ENCODE measurements around the gene ZFPM1.
"Not testable (repeated sequence)": the region's sequence is repeated elsewhere in the genome, so short reads cannot be mapped to it uniquely, and the experiment has no call there.

The ZFPM1 gene

DNA sequence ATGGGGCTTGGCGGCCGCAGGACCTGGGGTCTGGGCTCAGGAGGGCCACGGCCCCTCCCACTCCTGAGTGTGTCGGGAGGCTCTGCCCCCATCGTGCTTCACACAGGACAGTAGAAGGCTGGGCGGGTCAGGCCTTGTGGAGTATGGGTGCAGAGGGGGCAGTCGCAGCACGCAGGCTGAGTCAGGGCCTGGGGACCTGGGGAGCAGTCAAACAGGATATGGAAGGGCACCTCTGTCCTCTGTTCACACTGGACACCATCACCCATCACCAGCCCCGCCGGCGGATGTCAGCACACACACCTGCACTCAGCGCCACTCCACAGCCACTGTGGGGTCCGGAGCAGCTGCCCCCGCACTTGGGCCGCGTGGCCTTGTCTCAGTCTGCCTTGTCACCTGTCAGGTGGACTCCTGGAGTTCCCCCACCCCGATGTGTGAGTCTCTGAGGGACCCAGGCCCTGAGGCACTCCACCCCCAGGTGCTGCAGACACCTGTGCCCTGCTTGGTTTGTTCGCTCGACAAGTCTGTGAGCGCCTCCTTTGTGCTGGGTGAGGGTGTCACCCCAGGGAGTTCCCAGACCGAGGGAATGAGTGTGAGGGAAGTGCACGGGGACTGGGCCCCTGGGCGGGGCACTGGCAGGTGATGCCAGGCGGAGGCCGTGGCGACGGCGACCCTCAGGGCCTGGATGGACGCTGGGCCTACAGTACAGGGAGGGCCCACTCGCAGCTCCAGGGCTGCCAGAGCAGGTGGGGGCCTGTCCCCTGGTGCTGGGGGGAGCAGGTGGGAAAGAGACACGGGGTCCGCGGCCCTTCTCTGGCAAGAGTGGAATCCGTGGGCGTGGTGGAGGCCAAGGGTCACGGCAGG lies 31.7 kb downstream of the ZFPM1 start:
- Histone ChIP-seq H3K4me3 (ENCODE audit: low read depth, low read length) (no peak overlapping the region), H3K27me3 (ENCODE audit: insufficient read depth, low read length) (no peaks in the 10 kb centered on the region), H3K36me3 (ENCODE audit: insufficient read depth, low read length) (no peaks in the 10 kb centered on the region), H3K27ac (ENCODE audit: low read depth, low read length) (no peak overlapping the region), H3K79me2 (ENCODE audit: control insufficient read depth, insufficient read depth, low read length, unreplicated experiment) (no peaks in the 10 kb centered on the region), H2AFZ (ENCODE audit: low read length, unreplicated experiment) (no peak overlapping the region), H3K4me1 (ENCODE audit: control insufficient read depth, insufficient read depth, low read length, unreplicated experiment) (no peaks in the 10 kb centered on the region)

- not testable (repeated sequence) for H3K27ac ChIP-seq (ENCODE audit: low read depth, low read length); H3K4me1 ChIP-seq (ENCODE audit: control insufficient read depth, insufficient read depth, low read length, unreplicated experiment); H2AFZ ChIP-seq (ENCODE audit: low read length, unreplicated experiment); H3K36me3 ChIP-seq (ENCODE audit: insufficient read depth, low read length); H3K79me2 ChIP-seq (ENCODE audit: control insufficient read depth, insufficient read depth, low read length, unreplicated experiment); H3K27me3 ChIP-seq (ENCODE audit: insufficient read depth, low read length); H3K4me3 ChIP-seq (ENCODE audit: low read depth, low read length)
These were observed 32.3 kb downstream of the ZFPM1 start for GRCh38 chr16:88485366-88485741.

DNA sequence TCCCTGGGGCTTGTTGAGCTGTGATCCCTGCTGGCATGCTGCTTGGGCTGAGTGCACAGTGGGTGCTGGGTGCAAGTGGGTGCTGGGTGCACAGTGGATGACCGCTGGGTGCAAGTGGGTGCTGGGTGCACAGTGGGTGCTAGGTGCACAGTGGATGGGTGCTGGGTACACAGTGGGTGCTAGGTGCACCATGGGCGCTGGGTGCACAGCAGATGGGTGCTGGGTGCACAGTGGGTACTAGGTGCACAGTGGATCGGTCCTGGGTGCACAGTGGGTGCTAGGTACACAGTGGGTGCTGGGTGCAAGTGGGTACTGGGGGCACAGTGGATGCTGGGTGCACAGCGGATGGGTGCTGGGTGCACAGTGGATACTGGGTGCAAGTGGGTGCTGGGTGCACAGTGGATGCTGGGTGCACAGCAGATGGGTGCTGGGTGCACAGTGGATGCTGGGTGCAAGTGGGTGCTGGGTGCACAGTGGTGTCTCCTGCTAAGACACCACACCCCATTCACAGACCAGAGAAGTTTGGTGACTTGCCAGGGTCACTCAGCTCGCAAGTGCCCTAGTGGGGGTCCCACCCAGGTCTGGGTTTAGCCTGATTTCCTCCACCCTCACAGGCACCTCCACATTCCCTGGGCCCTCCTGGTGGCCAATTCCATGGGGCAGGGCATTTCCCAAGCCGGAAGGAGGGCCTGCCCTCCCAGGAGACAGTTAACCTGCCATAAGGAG lies 33.5 kb downstream of the ZFPM1 start:
- H3K4me1 ChIP-seq (ENCODE audit: control insufficient read depth, insufficient read depth, low read length, unreplicated experiment): no peaks in the 10 kb centered on the region
- no peaks in the 10 kb centered on the region for H3K36me3 ChIP-seq (ENCODE audit: insufficient read depth, low read length)
- no peaks in the 10 kb centered on the region for H3K27me3 ChIP-seq (ENCODE audit: insufficient read depth, low read length)
- no peak overlapping the region for H3K27ac ChIP-seq (ENCODE audit: low read depth, low read length)
- no peak overlapping the region for H2AFZ ChIP-seq (ENCODE audit: low read length, unreplicated experiment)
- no peak overlapping the region for H3K4me3 ChIP-seq (ENCODE audit: low read depth, low read length)
- H3K79me2 ChIP-seq (ENCODE audit: control insufficient read depth, insufficient read depth, low read length, unreplicated experiment): no peaks in the 10 kb centered on the region

- no peak overlapping the region for H3K4me3 ChIP-seq (ENCODE audit: low read depth, low read length)
- no peak overlapping the region for H3K27ac ChIP-seq (ENCODE audit: low read depth, low read length)
- no peaks in the 10 kb centered on the region for H3K4me1 ChIP-seq (ENCODE audit: control insufficient read depth, insufficient read depth, low read length, unreplicated experiment)
These were observed 34.0 kb downstream of the ZFPM1 start for GRCh38 chr16:88487124-88487432.

DNA sequence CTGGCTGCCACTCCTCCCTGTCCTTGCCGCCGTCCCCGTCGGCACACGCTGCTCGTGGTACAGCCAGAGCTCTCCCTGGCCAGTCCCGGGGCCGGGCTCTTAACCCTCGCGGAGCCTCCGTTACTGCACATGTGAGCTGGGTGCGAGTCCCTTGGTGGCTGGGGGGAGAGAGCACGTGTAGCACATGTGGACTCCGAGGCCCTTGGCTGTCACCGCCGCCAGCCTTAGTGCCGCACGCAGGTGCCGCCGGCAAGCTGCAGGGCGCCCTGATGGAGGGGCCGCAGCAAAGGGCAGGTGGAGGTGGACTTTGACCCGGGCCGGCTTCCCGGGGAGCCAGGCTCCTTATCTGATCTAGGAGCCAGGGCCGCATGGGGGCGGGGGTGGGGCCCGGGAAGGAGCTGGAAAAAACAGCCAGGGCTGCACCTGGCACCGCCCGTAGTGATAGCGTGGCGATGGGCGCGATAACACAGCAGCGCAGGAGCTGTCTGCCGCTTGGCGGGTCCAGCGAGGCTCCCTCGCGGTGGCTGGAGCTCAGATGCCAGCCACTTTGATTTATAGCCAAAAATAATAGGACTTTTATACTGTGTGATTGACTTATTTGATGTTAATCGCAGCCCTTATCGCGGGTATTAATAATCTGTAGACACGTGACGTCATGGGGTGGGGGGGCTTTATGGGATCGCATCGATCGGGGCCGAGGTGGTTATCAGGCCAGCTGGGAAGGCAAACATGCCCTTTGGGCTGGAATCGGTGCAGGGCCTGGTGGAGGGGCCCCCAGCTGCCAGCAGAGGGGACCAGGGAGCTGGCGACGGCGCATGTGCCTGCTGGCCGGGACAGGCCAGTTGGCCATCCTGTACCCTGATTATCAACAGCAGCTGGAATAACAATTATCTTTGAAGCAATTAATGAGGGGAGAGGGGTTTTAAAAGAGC lies 35.1 kb downstream of the ZFPM1 start:
- Histone ChIP-seq H3K36me3 (ENCODE audit: insufficient read depth, low read length) (no peaks in the 10 kb centered on the region), H3K27ac (ENCODE audit: low read depth, low read length) (no peak overlapping the region), H2AFZ (ENCODE audit: low read length, unreplicated experiment) (no peak overlapping the region), H3K27me3 (ENCODE audit: insufficient read depth, low read length) (no peaks in the 10 kb centered on the region), H3K4me1 (ENCODE audit: control insufficient read depth, insufficient read depth, low read length, unreplicated experiment) (no peaks in the 10 kb centered on the region), H3K79me2 (ENCODE audit: control insufficient read depth, insufficient read depth, low read length, unreplicated experiment) (no peaks in the 10 kb centered on the region), H3K4me3 (ENCODE audit: low read depth, low read length) (no peak overlapping the region)

More at GRCh38 chr16:88487124-88487432, 34.0 kb downstream of the ZFPM1 start:
- no peaks in the 10 kb centered on the region for H3K79me2 ChIP-seq (ENCODE audit: control insufficient read depth, insufficient read depth, low read length, unreplicated experiment)
- no peak overlapping the region for H2AFZ ChIP-seq (ENCODE audit: low read length, unreplicated experiment)
- H3K27me3 ChIP-seq (ENCODE audit: insufficient read depth, low read length): no peaks in the 10 kb centered on the region
- H3K36me3 ChIP-seq (ENCODE audit: insufficient read depth, low read length): no peaks in the 10 kb centered on the region

- H3K36me3 ChIP-seq (ENCODE audit: insufficient read depth, low read length): no peaks in the 10 kb centered on the region
- H3K4me3 ChIP-seq (ENCODE audit: low read depth, low read length): no peak overlapping the region
- no peaks in the 10 kb centered on the region for H3K27me3 ChIP-seq (ENCODE audit: insufficient read depth, low read length)
- no peaks in the 10 kb centered on the region for H3K4me1 ChIP-seq (ENCODE audit: control insufficient read depth, insufficient read depth, low read length, unreplicated experiment)
- no peak overlapping the region for H3K27ac ChIP-seq (ENCODE audit: low read depth, low read length)
- H3K79me2 ChIP-seq (ENCODE audit: control insufficient read depth, insufficient read depth, low read length, unreplicated experiment): no peaks in the 10 kb centered on the region
- no peak overlapping the region for H2AFZ ChIP-seq (ENCODE audit: low read length, unreplicated experiment)
These were observed 36.2 kb downstream of the ZFPM1 start for GRCh38 chr16:88489163-88489741.

DNA sequence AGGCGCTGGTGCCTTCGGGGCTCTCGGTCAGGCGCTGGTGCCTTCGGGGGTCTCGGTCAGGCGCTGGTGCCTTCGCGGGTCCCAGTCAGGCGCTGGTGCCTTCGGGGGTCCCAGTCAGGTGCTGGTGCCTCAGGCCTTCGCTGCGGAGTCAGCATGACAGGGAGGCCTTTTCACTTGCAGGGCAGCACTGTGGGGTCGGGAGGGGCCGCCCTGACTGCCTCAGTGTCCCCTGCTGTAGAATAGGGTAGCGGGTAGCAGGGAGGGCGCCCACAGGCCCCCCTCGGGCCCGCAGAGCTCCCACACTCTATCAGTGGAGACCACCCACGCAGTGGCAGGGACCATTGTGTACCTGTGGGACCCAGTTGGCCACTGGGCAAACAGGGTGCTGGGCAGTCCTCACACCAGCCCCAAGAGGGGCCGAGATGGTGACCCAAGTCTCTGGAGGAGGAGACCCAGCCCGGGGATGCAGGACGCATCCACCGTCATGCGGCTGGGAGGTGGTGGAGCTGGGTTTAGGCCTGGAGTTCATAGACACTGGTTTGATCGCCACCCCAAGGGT lies 38.0 kb downstream of the ZFPM1 start:
- Histone ChIP-seq H2AFZ (ENCODE audit: low read length, unreplicated experiment) (no peak overlapping the region), H3K4me1 (ENCODE audit: control insufficient read depth, insufficient read depth, low read length, unreplicated experiment) (no peaks in the 10 kb centered on the region), H3K79me2 (ENCODE audit: control insufficient read depth, insufficient read depth, low read length, unreplicated experiment) (no peaks in the 10 kb centered on the region), H3K27me3 (ENCODE audit: insufficient read depth, low read length) (no peaks in the 10 kb centered on the region), H3K4me3 (ENCODE audit: low read depth, low read length) (no peak overlapping the region), H3K36me3 (ENCODE audit: insufficient read depth, low read length) (no peaks in the 10 kb centered on the region), H3K27ac (ENCODE audit: low read depth, low read length) (no peak overlapping the region)

DNA sequence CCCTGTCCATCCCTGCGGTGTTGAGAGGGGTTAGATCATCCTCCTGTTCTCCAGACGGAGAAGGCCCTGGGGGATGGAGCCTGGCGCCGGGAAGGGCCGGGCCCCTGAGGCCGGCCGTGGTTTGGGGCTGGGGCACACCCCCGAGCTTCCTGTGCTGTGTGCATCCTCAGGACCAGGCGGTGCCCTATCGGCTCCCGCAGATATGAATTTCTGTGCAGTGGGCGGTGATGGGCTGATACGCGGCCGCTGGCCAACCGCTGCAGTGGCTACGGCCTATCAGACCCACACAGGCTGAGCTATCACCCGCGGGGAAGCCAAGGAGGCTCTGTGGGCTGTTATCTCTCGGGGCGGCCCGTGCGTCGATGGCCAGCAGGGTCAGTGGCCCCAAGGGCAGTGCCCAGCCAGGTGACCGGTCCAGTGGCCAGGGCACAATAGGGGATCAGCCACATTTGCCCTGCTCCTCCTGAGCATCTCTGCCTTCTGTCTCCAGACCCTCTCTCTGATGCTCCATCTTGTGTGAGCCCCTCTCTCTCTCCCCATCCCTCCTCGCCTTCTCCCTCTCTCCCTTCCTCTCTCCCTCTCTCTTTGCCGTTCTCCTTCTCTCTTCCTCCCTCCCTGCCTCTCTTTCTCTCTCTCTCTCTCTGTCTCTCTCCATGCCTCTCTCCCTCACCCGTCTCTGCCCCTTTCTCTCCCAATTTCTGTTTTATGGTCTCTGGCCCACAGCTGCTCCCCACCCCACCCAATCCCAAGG lies 38.7 kb downstream of the ZFPM1 start:
- Histone ChIP-seq H3K27ac (ENCODE audit: low read depth, low read length) (no peak overlapping the region), H3K36me3 (ENCODE audit: insufficient read depth, low read length) (no peaks in the 10 kb centered on the region), H3K4me1 (ENCODE audit: control insufficient read depth, insufficient read depth, low read length, unreplicated experiment) (no peaks in the 10 kb centered on the region), H3K27me3 (ENCODE audit: insufficient read depth, low read length) (no peaks in the 10 kb centered on the region), H3K79me2 (ENCODE audit: control insufficient read depth, insufficient read depth, low read length, unreplicated experiment) (no peaks in the 10 kb centered on the region), H2AFZ (ENCODE audit: low read length, unreplicated experiment) (no peak overlapping the region), H3K4me3 (ENCODE audit: low read depth, low read length) (no peak overlapping the region)

GRCh38 chr16:88493879-88494278 lies 40.8 kb downstream of the ZFPM1 start:
- Histone ChIP-seq H3K79me2 (ENCODE audit: control insufficient read depth, insufficient read depth, low read length, unreplicated experiment) (no peaks in the 10 kb centered on the region), H2AFZ (ENCODE audit: low read length, unreplicated experiment) (no peak overlapping the region), H3K36me3 (ENCODE audit: insufficient read depth, low read length) (no peaks in the 10 kb centered on the region), H3K4me3 (ENCODE audit: low read depth, low read length) (no peak overlapping the region), H3K27ac (ENCODE audit: low read depth, low read length) (no peak overlapping the region), H3K4me1 (ENCODE audit: control insufficient read depth, insufficient read depth, low read length, unreplicated experiment) (no peaks in the 10 kb centered on the region), H3K27me3 (ENCODE audit: insufficient read depth, low read length) (no peaks in the 10 kb centered on the region)
